A549 (cell line): ENCODE results near the gene OTUD4. TPM values are rescaled to one million over a fixed set of nuclear protein-coding genes. Genes with fewer than 3 reads are reported as not detected.

ENCODE experiments used
- ATAC-seq, 2 experiments: fragments of 200-7000 bp in 1 of 2; fragments of >200 bp in 1 of 2; cut with Nextera tagmentation in 1 of 2; cut with Tn5 transposase in 1 of 2; 3 replicates each; pipeline versions ENCODE4 v1.8.0 to v1.9.1; 2018 to 2020; ENCODE audit warnings: mild to moderate bottlenecking in 1 of 2, moderate library complexity in 1 of 2
- CTCF ChIA-PET: fragments of 300-600 bp; sonication (Branson Sonifier 250); formaldehyde crosslinking; extraction: SDS; loops from one replicate; lab custom pipeline; 2021; ENCODE audit warnings: antibody characterized with exemption, inconsistent platforms; lab: Yijun Ruan, JAX
- POLR2A ChIA-PET: fragments of 350-600 bp; formaldehyde crosslinking; extraction: SDS; loops from one replicate; lab custom pipeline; 2021; ENCODE audit warnings: antibody characterized with exemption, inconsistent platforms; lab: Yijun Ruan, JAX
- DNase-seq, 2 experiments: peaks; one replicate each; pipeline versions ENCODE4 v3.0.0 to v3.0.0-alpha.2; 2011 to 2016; ENCODE audit warnings: low read depth in 1 of 2, low spot score in 1 of 2
- FAIRE-seq: peaks from 2 replicates; lab custom pipeline; 2011; peaks lifted over from hg19 to GRCh38; lab: Jason Lieb, UNC
- H3K27ac ChIP-seq, 2 experiments: fragments of >200 bp; sonication (Bioruptor Twin); formaldehyde crosslinking; 3 replicates each; pipeline ENCODE4 v1.5.1; 2016 to 2017
- H3K4me1 ChIP-seq: fragments of >200 bp; sonication (Bioruptor Twin); formaldehyde crosslinking; 3 replicates; pipeline ENCODE4 v1.6.1; 2016
- H3K4me2 ChIP-seq: fragments of >200 bp; sonication (Bioruptor Twin); formaldehyde crosslinking; 3 replicates; pipeline ENCODE4 v1.6.1; 2016
- H3K4me3 ChIP-seq: fragments of >200 bp; sonication (Bioruptor Twin); formaldehyde crosslinking; 3 replicates; pipeline ENCODE4 v1.5.1; 2016
- H3K9me3 ChIP-seq: fragments of >200 bp; sonication (Bioruptor Twin); formaldehyde crosslinking; 3 replicates; pipeline ENCODE4 v1.6.1; 2016
- BCL3 ChIP-seq: fragments of >200 bp; sonication (Bioruptor Twin); formaldehyde crosslinking; IDR thresholded peaks from 3 replicates; pipeline ENCODE4 v1.6.1; 2016
- ELK1 ChIP-seq: fragments of 150-350 bp; IDR thresholded peaks from 2 replicates; pipeline ENCODE4 v1.6.1; 2014; ENCODE audit warnings: low read depth, mild to moderate bottlenecking, low read length
- ESRRA ChIP-seq: fragments of 150-350 bp; IDR thresholded peaks from 2 replicates; pipeline ENCODE4 v1.6.1; 2014; ENCODE audit warnings: mild to moderate bottlenecking, low read length, borderline replicate concordance
- FOSL2 ChIP-seq, 2 experiments: fragments of 450-650 bp in 1 of 2; fragments of >200 bp in 1 of 2; sonication (Bioruptor Twin) in 1 of 2; formaldehyde crosslinking; IDR thresholded peaks; 2 replicates each; pipeline versions ENCODE4 v1.5.0 to v1.6.1; 2016 to 2020; ENCODE audit warnings: mild to moderate bottlenecking in 1 of 2, moderate library complexity in 1 of 2
- FOXS1 ChIP-seq: fragments of 250-450 bp; sonication (Bioruptor Pico); IDR thresholded peaks from 2 replicates; pipeline ENCODE4 v1.5.0; 2020; ENCODE audit warnings: mild to moderate bottlenecking, moderate library complexity
- GATA3 ChIP-seq: IDR thresholded peaks from 2 replicates; pipeline ENCODE4 v1.6.1; 2012; ENCODE audit warnings: borderline replicate concordance
- HOXA7 ChIP-seq: fragments of 250-450 bp; sonication (Bioruptor Pico); IDR thresholded peaks from 2 replicates; pipeline ENCODE4 v1.5.0; 2020; ENCODE audit warnings: mild to moderate bottlenecking, moderate library complexity
- HOXB13 ChIP-seq: fragments of 250-450 bp; sonication (Bioruptor Pico); IDR thresholded peaks from 2 replicates; pipeline ENCODE4 v1.5.0; 2020; ENCODE audit warnings: low read depth, mild to moderate bottlenecking, moderate library complexity
- KDM5A ChIP-seq: fragments of 200-600 bp; sonication (generic); IDR thresholded peaks from 2 replicates; pipeline ENCODE4 v1.6.1; 2016; ENCODE audit warnings: antibody characterized with exemption, mild to moderate bottlenecking
- MAX ChIP-seq: IDR thresholded peaks from 2 replicates; pipeline ENCODE4 v1.6.1; 2012
- NFE2L2 ChIP-seq: fragments of 150-350 bp; conservative IDR thresholded peaks from 2 replicates; pipeline ENCODE4 v1.6.1; 2014; ENCODE audit warnings: low read length
- PHF8 ChIP-seq: fragments of 200-600 bp; sonication (generic); IDR thresholded peaks from 2 replicates; pipeline ENCODE4 v1.6.1; 2016; ENCODE audit warnings: low read depth, mild to moderate bottlenecking, antibody characterized with exemption, moderate library complexity, borderline replicate concordance
- RARB ChIP-seq: fragments of 250-450 bp; sonication (Bioruptor Pico); IDR thresholded peaks from 2 replicates; pipeline ENCODE4 v1.8.0; 2021; ENCODE audit warnings: mild to moderate bottlenecking, moderate library complexity
- RCOR1 ChIP-seq: fragments of 150-350 bp; IDR thresholded peaks from 2 replicates; pipeline ENCODE4 v1.6.1; 2014; ENCODE audit warnings: antibody characterized with exemption, low read length, low read depth
- RFX5 ChIP-seq: fragments of 450-650 bp; IDR thresholded peaks from 2 replicates; pipeline ENCODE4 v1.7.1; 2014; ENCODE audit warnings: antibody characterized with exemption, mild to moderate bottlenecking, moderate library complexity
- SREBF2 ChIP-seq: fragments of 450-650 bp; IDR thresholded peaks from 2 replicates; pipeline ENCODE4 v1.6.1; 2014; ENCODE audit warnings: mild to moderate bottlenecking, moderate library complexity
- TP53 ChIP-seq: fragments of 250-450 bp; sonication (Bioruptor Pico); IDR thresholded peaks from 2 replicates; pipeline ENCODE4 v1.5.0; 2021; ENCODE audit warnings: mild to moderate bottlenecking, moderate library complexity
- ZC3H11A ChIP-seq: fragments of 450-650 bp; IDR thresholded peaks from 2 replicates; pipeline ENCODE4 v1.6.1; 2014; ENCODE audit warnings: antibody characterized with exemption, mild to moderate bottlenecking
- ZFP36 ChIP-seq: fragments of 450-650 bp; IDR thresholded peaks from 2 replicates; pipeline ENCODE4 v1.6.1; 2014; ENCODE audit warnings: borderline replicate concordance; ENCODE audit not compliant: partially characterized antibody
- WGBS: methylation state at CpG from one replicate; pipeline ENCODE4 v1.1.6; 2017; ENCODE audit errors: missing lambda C conversion rate; 5-methylcytosine and 5-hydroxymethylcytosine counted together
- polyA plus RNA-seq, 4 experiments: library from polyadenylated mRNA; depleted of rRNA in 3 of 4; stranded (reverse); fragments of >200 nt; fragmentation: RNase III in 1 of 4; extraction: RNeasy Plus Mini Kit Qiagen cat#74134 plus additional on column Dnase treatment in 1 of 4; gene quantifications; 2 replicates in 3 of 4; 3 replicates in 1 of 4; pipeline ENCODE4 v1.2.3, GENCODE V29; 2011 to 2017

OTUD4 gene
- polyA plus RNA-seq, 2 of the 4 experiments (the other 2 are of a cell fraction): 11.5 to 34.8 TPM

GRCh38 chr4:145213245-145213644 is 32.9 kb upstream of the OTUD4 start:
- POLR2A ChIA-PET: no interaction called here

GRCh38 chr4:145207934-145208333 is 27.5 kb upstream of the OTUD4 start:
- Histone ChIP-seq H3K4me2 (no peak overlapping the region), H3K4me1 (no peaks in the 10 kb centered on the region), H3K9me3 (no peaks in the 10 kb centered on the region), H3K27ac (no peak overlapping the region), H3K4me3 (no peak overlapping the region)
- ATAC-seq (no peak), FAIRE-seq (no peak), DNase-seq (no peak)
- ChIA-PET CTCF (interaction anchor here (1.2 kb wide), 1 partner anchor 9 kb away, joined by 3 read pairs; no protein-coding TSS in a partner anchor), POLR2A (no interaction called here)
- TF ChIP-seq KDM5A: no peak
- WGBS: 65% methylated on average over 2 of the region's 2 CpGs

More at GRCh38 chr4:145213245-145213644, 32.9 kb upstream of the OTUD4 start:
- FAIRE-seq (no peak), ATAC-seq (no peak)
- Histone ChIP-seq H3K9me3 (no peaks in the 10 kb centered on the region), H3K4me2 (no peak overlapping the region), H3K4me1 (no peaks in the 10 kb centered on the region), H3K27ac (no peak overlapping the region)
- CTCF ChIA-PET: no interaction called here
- WGBS: 13% methylated on average over 2 of the region's 2 CpGs
- no peak for TF ChIP-seq RFX5
- TF ChIP-seq GATA3: no peak
- TF ChIP-seq BCL3: no peak
- TF ChIP-seq KDM5A: no peak
- TF ChIP-seq ELK1: no peak
- TF ChIP-seq SREBF2: no peak
- no peak for TF ChIP-seq TP53 (CRISPR knock-in tag)
- TF ChIP-seq, all 56 proteins: peak for 0
- no peak for DNase-seq
- no peak overlapping the region for H3K4me3 ChIP-seq

GRCh38 chr4:145203410-145203809 is 23.0 kb upstream of the OTUD4 start:
- no peaks in the 10 kb centered on the region for H3K9me3 ChIP-seq
- no peaks in the 10 kb centered on the region for H3K4me1 ChIP-seq
- no peak for FAIRE-seq
- H3K27ac ChIP-seq: no peak overlapping the region
- POLR2A ChIA-PET: no interaction called here
- 76% methylated on average over 9 of the region's 9 CpGs for WGBS
- DNase-seq: no peak
- H3K4me3 ChIP-seq: no peak overlapping the region
- CTCF ChIA-PET: interaction anchor here (1.2 kb wide), 1 partner anchor 13 kb away, joined by 3 read pairs; no protein-coding TSS in a partner anchor
- H3K4me2 ChIP-seq: no peak overlapping the region
- no peak for ATAC-seq
- TF ChIP-seq PHF8 (no peak), RCOR1 (no peak)

- 66% methylated on average over 4 of the region's 4 CpGs for WGBS
- DNase-seq: no peak
- FAIRE-seq: no peak
- ChIA-PET CTCF (no interaction called here), POLR2A (no interaction called here)
- H3K4me2 ChIP-seq: no peak overlapping the region
- no peaks in the 10 kb centered on the region for H3K4me1 ChIP-seq
- no peak overlapping the region for H3K4me3 ChIP-seq
- H3K27ac ChIP-seq: no peak overlapping the region
- no peak for ATAC-seq
- no peaks in the 10 kb centered on the region for H3K9me3 ChIP-seq
- TF ChIP-seq NFE2L2 (no peak), ELK1 (no peak), ZFP36 (no peak), ESRRA (no peak), FOXS1 (CRISPR knock-in tag) (no peak), HOXA7 (CRISPR knock-in tag) (no peak), RARB (CRISPR knock-in tag) (no peak), MAX (no peak), RFX5 (no peak), FOSL2 (IDR thresholded peaks at IDR 0.05) (no peak), FOSL2 (CRISPR knock-in tag; IDR thresholded peaks at IDR 0.05) (no peak), ZC3H11A (no peak), HOXB13 (CRISPR knock-in tag) (no peak), GATA3 (no peak)
Measured at GRCh38 chr4:145200366-145200765, 20.0 kb upstream of the OTUD4 start.
